Measurements from ENCODE around the gene FNBP1. TPM values are rescaled to one million over a fixed set of nuclear protein-coding genes. Genes with fewer than 3 reads are reported as not detected.
A peak's percentile ranks its signal among the peaks of the same experiment; 100 is the strongest.

FNBP1 gene
- total RNA-seq, 2 donors from 2014 or later, result 124 to 141 TPM

GRCh38 chr9:130040984-130041647 lies 1.9 kb downstream of the FNBP1 start:
- H3K4me3 Mint-ChIP-seq, result peak overlapping the region; percentile 99
- no peaks in the 10 kb centered on the region for H3K27me3 Mint-ChIP-seq
- no peak for DNase-seq (ENCODE audit: low spot score)
- no peaks in the 10 kb centered on the region for H3K9me3 Mint-ChIP-seq
- peaks cover 10% of the 10 kb centered on the region for H3K36me3 Mint-ChIP-seq
- peak overlapping the region; percentile 93 to 100 for H3K27ac Mint-ChIP-seq
- H3K4me1 Mint-ChIP-seq (ENCODE audit: low read depth in 2 of 2), result peaks cover 59 to 79% of the 10 kb centered on the region in 2 donors
- no peak for ATAC-seq

GRCh38 chr9:130039528-130040147 lies 3.4 kb downstream of the FNBP1 start:
- H3K9me3 Mint-ChIP-seq, result no peaks in the 10 kb centered on the region
- H3K36me3 Mint-ChIP-seq, result peaks cover 10% of the 10 kb centered on the region
- peaks cover 64 to 81% of the 10 kb centered on the region in 2 donors for H3K4me1 Mint-ChIP-seq (ENCODE audit: low read depth in 2 of 2)
- H3K27me3 Mint-ChIP-seq, result no peaks in the 10 kb centered on the region
- peak overlapping the region; percentile 93 to 100 for H3K27ac Mint-ChIP-seq
- peak overlapping the region; percentile 99 for H3K4me3 Mint-ChIP-seq
- ATAC-seq (peak in 1 of 2 donors; percentile 33), DNase-seq (ENCODE audit: low spot score) (no peak)

GRCh38 chr9:130036099-130036498 lies 6.9 kb downstream of the FNBP1 start:
- H3K27ac Mint-ChIP-seq, result peak overlapping the region; percentile 93 to 100
- H3K27me3 Mint-ChIP-seq, result no peaks in the 10 kb centered on the region
- H3K9me3 Mint-ChIP-seq, result no peaks in the 10 kb centered on the region
- ATAC-seq (peak; percentile 50 to 55), DNase-seq (ENCODE audit: low spot score) (no peak)
- peak overlapping the region; percentile 99 for H3K4me3 Mint-ChIP-seq
- peaks cover 66 to 87% of the 10 kb centered on the region in 2 donors for H3K4me1 Mint-ChIP-seq (ENCODE audit: low read depth in 2 of 2)
- H3K36me3 Mint-ChIP-seq, result peaks cover 2% of the 10 kb centered on the region

- Mint-ChIP-seq H3K27me3 (no peaks in the 10 kb centered on the region), H3K27ac (peak overlapping the region; percentile 93 to 100), H3K36me3 (no peaks in the 10 kb centered on the region), H3K9me3 (no peaks in the 10 kb centered on the region), H3K4me3 (peak overlapping the region; percentile 99), H3K4me1 (ENCODE audit: low read depth in 2 of 2) (peaks cover 66 to 89% of the 10 kb centered on the region in 2 donors)
- DNase-seq (ENCODE audit: low spot score) (no peak), ATAC-seq (peak; percentile 83)
Observed at GRCh38 chr9:130034570-130034969, 8.4 kb downstream of the FNBP1 start.

GRCh38 chr9:130030651-130031127 lies 12.3 kb downstream of the FNBP1 start:
- Mint-ChIP-seq H3K27ac (peak overlapping the region; percentile 93 to 100), H3K27me3 (no peaks in the 10 kb centered on the region), H3K36me3 (no peaks in the 10 kb centered on the region), H3K9me3 (no peaks in the 10 kb centered on the region), H3K4me3 (peak overlapping the region; percentile 67), H3K4me1 (ENCODE audit: low read depth in 2 of 2) (peaks cover 71 to 93% of the 10 kb centered on the region in 2 donors)
- no peak for ATAC-seq
- no peak for DNase-seq (ENCODE audit: low spot score)

- DNase-seq (ENCODE audit: low spot score) (no peak), ATAC-seq (peak; percentile 4 to 60)
- peaks cover 68 to 90% of the 10 kb centered on the region in 2 donors for H3K4me1 Mint-ChIP-seq (ENCODE audit: low read depth in 2 of 2)
- H3K4me3 Mint-ChIP-seq, result peak overlapping the region; percentile 83
- H3K27me3 Mint-ChIP-seq, result no peaks in the 10 kb centered on the region
- no peaks in the 10 kb centered on the region for H3K9me3 Mint-ChIP-seq
- H3K27ac Mint-ChIP-seq, result peak overlapping the region; percentile 93 to 100
- H3K36me3 Mint-ChIP-seq, result no peaks in the 10 kb centered on the region
Observed at GRCh38 chr9:130029223-130029973, 13.6 kb downstream of the FNBP1 start.

GRCh38 chr9:130028493-130029222 lies 14.3 kb downstream of the FNBP1 start:
- no peak for DNase-seq (ENCODE audit: low spot score)
- peaks cover 73 to 95% of the 10 kb centered on the region in 2 donors for H3K4me1 Mint-ChIP-seq (ENCODE audit: low read depth in 2 of 2)
- no peaks in the 10 kb centered on the region for H3K36me3 Mint-ChIP-seq
- H3K27me3 Mint-ChIP-seq, result no peaks in the 10 kb centered on the region
- no peak for ATAC-seq
- H3K4me3 Mint-ChIP-seq, result peak overlapping the region; percentile 83
- H3K9me3 Mint-ChIP-seq, result no peaks in the 10 kb centered on the region
- peak overlapping the region; percentile 93 to 100 for H3K27ac Mint-ChIP-seq

- Mint-ChIP-seq H3K36me3 (no peaks in the 10 kb centered on the region), H3K4me3 (peak overlapping the region; percentile 83), H3K27ac (peak overlapping the region; percentile 93 to 100), H3K9me3 (no peaks in the 10 kb centered on the region), H3K27me3 (no peaks in the 10 kb centered on the region), H3K4me1 (ENCODE audit: low read depth in 2 of 2) (peaks cover 76 to 96% of the 10 kb centered on the region in 2 donors)
- ATAC-seq (peak in 1 of 2 donors; percentile 16), DNase-seq (ENCODE audit: low spot score) (no peak)
Observed at GRCh38 chr9:130027533-130028365, 15.2 kb downstream of the FNBP1 start.

- Mint-ChIP-seq H3K4me3 (peak overlapping the region; percentile 83), H3K27ac (peak overlapping the region; percentile 93 to 100), H3K9me3 (no peaks in the 10 kb centered on the region), H3K27me3 (no peaks in the 10 kb centered on the region), H3K36me3 (no peaks in the 10 kb centered on the region), H3K4me1 (ENCODE audit: low read depth in 2 of 2) (peaks cover 77 to 92% of the 10 kb centered on the region in 2 donors)
- DNase-seq (ENCODE audit: low spot score) (peak; percentile 29), ATAC-seq (peak; percentile 47 to 59)
Observed at GRCh38 chr9:130026583-130027340, 16.2 kb downstream of the FNBP1 start.

- peak overlapping the region; percentile 93 to 100 for H3K27ac Mint-ChIP-seq
- no peak for ATAC-seq
Observed at GRCh38 chr9:130024597-130024994, 18.4 kb downstream of the FNBP1 start.

GRCh38 chr9:130023994-130024596 lies 18.9 kb downstream of the FNBP1 start:
- Mint-ChIP-seq H3K4me1 (ENCODE audit: low read depth in 2 of 2) (peaks cover 63 to 74% of the 10 kb centered on the region in 2 donors), H3K27ac (peak overlapping the region; percentile 93 to 100), H3K36me3 (no peaks in the 10 kb centered on the region), H3K4me3 (peak overlapping the region; percentile 67), H3K9me3 (no peaks in the 10 kb centered on the region), H3K27me3 (no peaks in the 10 kb centered on the region)
- ATAC-seq (no peak), DNase-seq (ENCODE audit: low spot score) (peak; percentile 25)

More at GRCh38 chr9:130024597-130024994, 18.4 kb downstream of the FNBP1 start:
- Mint-ChIP-seq H3K4me3 (no peak overlapping the region), H3K27me3 (no peaks in the 10 kb centered on the region), H3K9me3 (no peaks in the 10 kb centered on the region), H3K4me1 (ENCODE audit: low read depth in 2 of 2) (peaks cover 65 to 79% of the 10 kb centered on the region in 2 donors), H3K36me3 (no peaks in the 10 kb centered on the region)
- DNase-seq (ENCODE audit: low spot score), result no peak
